HL-60 (cell line): Measurements from ENCODE around the gene TMEM231.

Experiments
- DNase-seq, 2 experiments: peaks; one replicate each; pipeline ENCODE4 v3.0.0-alpha.2; 2010 to 2020; ENCODE audit warnings: low read depth in 1 of 2, low spot score in 1 of 2
- H3K27ac ChIP-seq: fragments of 250-450 bp; sonication (Bioruptor Pico); replicated peaks from 2 replicates; pipeline ENCODE4 v1.5.1; 2020; ENCODE audit warnings: mild to moderate bottlenecking, moderate library complexity
- H3K27me3 ChIP-seq: fragments of 250-450 bp; sonication (Bioruptor Pico); 2 replicates; pipeline ENCODE4 v1.5.1; 2021; ENCODE audit warnings: mild to moderate bottlenecking, moderate library complexity; ENCODE audit not compliant: insufficient read depth, poor library complexity, severe bottlenecking
- H3K4me3 ChIP-seq: replicated peaks from 2 replicates; pipeline ENCODE4 v1.5.1; 2011; ENCODE audit warnings: mild to moderate bottlenecking, control low read depth, low read length; ENCODE audit not compliant: insufficient read depth
- CTCF ChIP-seq: IDR thresholded peaks from one replicate; pipeline ENCODE4 v1.5.1; 2011; ENCODE audit warnings: low read length, control low read depth, inconsistent platforms; ENCODE audit not compliant: insufficient read depth
- GABPA ChIP-seq: IDR thresholded peaks from 2 replicates; pipeline ENCODE4 v1.6.1; 2012; ENCODE audit warnings: low read depth
- POLR2AphosphoS5 ChIP-seq: IDR thresholded peaks from 2 replicates; pipeline ENCODE4 v1.6.1; 2012; ENCODE audit warnings: low read depth
- SPI1 ChIP-seq: IDR thresholded peaks from 2 replicates; pipeline ENCODE4 v1.6.1; 2012; ENCODE audit warnings: low read depth, mild to moderate bottlenecking, borderline replicate concordance
- TF ChIP-seq, protein P1 (sequence below): IDR thresholded peaks from 2 replicates; pipeline ENCODE4 v1.6.1; 2012; ENCODE audit warnings: low read depth; ENCODE audit not compliant: insufficient replicate concordance

The TMEM231 gene

GRCh38 chr16:75589306-75589705 lies 33.3 kb upstream of the TMEM231 start:
- DNase-seq: no peak
- TF ChIP-seq, protein P1, sequence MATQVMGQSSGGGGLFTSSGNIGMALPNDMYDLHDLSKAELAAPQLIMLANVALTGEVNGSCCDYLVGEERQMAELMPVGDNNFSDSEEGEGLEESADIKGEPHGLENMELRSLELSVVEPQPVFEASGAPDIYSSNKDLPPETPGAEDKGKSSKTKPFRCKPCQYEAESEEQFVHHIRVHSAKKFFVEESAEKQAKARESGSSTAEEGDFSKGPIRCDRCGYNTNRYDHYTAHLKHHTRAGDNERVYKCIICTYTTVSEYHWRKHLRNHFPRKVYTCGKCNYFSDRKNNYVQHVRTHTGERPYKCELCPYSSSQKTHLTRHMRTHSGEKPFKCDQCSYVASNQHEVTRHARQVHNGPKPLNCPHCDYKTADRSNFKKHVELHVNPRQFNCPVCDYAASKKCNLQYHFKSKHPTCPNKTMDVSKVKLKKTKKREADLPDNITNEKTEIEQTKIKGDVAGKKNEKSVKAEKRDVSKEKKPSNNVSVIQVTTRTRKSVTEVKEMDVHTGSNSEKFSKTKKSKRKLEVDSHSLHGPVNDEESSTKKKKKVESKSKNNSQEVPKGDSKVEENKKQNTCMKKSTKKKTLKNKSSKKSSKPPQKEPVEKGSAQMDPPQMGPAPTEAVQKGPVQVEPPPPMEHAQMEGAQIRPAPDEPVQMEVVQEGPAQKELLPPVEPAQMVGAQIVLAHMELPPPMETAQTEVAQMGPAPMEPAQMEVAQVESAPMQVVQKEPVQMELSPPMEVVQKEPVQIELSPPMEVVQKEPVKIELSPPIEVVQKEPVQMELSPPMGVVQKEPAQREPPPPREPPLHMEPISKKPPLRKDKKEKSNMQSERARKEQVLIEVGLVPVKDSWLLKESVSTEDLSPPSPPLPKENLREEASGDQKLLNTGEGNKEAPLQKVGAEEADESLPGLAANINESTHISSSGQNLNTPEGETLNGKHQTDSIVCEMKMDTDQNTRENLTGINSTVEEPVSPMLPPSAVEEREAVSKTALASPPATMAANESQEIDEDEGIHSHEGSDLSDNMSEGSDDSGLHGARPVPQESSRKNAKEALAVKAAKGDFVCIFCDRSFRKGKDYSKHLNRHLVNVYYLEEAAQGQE: no peak
- TF ChIP-seq CTCF: no peak
- no peak for TF ChIP-seq POLR2AphosphoS5
- Histone ChIP-seq H3K27ac (no peak overlapping the region), H3K4me3 (no peak overlapping the region), H3K27me3 (no peaks in the 10 kb centered on the region)

DNA sequence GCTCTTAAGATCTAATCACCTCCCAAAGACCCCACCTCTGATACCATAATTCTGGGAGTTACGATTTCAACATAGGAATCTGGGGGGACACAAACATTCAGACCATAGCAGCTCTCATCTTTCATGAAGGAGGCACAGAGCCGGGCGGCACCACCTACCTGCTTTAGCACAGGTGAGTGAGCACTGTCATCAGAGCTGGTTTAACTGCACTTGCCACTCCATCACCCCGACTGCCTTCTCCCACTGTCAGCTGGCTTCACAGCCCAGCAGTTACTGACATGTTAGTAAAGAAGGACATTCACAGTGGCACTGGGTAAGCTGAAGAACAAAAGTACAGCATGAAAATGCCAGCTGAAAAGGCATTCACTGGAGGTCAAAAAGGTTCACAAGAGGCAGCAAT lies 32.7 kb upstream of the TMEM231 start:
- H3K27me3 ChIP-seq: no peaks in the 10 kb centered on the region
- H3K27ac ChIP-seq: no peak overlapping the region
- no peak for DNase-seq
- H3K4me3 ChIP-seq: no peak overlapping the region
- no peak for TF ChIP-seq GABPA
- no peak for TF ChIP-seq CTCF
- TF ChIP-seq, protein P1: no peak
- no peak for TF ChIP-seq SPI1
- TF ChIP-seq POLR2AphosphoS5: no peak

- TF ChIP-seq SPI1 (no peak), CTCF (no peak), POLR2AphosphoS5 (no peak), GABPA (no peak)
- TF ChIP-seq, protein P1: no peak
- no peak for DNase-seq
- no peak overlapping the region for H3K4me3 ChIP-seq
- no peak overlapping the region for H3K27ac ChIP-seq
- H3K27me3 ChIP-seq: no peaks in the 10 kb centered on the region
Observed at GRCh38 chr16:75584108-75584507, 28.1 kb upstream of the TMEM231 start.
